Measurements from ENCODE around the gene COL7A1.

COL7A1 gene

DNA sequence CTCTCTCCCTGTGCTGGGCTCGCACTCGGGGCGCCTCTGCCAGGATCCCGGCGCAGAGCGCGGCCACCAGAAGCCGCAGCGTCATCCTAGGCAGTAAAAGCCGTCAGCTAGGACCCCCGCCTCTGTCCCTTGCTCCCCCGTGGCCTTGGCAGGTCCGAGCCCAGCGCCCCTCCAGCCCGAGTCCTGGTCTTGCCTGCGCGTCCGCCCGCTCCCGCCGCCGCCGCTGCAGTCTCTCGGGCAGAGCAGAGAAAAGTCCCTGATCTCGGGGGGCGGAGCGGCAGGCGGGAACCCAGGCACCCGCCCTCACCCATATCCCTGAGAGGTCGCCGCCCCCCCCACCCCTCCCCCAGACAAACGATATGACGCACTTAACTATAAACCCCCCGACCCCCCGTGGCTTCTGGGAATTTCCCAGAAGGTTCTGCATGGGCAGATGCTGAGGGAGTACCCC, at the start of gene COL7A1:
COL7A1 (minus strand) TSS at position 255 of the 451 bp plus-strand sequence; CDS start at position 85, 170 bp downstream.
- DNase-seq (ENCODE audit: low read depth in 2 of 2), result no peak

DNA sequence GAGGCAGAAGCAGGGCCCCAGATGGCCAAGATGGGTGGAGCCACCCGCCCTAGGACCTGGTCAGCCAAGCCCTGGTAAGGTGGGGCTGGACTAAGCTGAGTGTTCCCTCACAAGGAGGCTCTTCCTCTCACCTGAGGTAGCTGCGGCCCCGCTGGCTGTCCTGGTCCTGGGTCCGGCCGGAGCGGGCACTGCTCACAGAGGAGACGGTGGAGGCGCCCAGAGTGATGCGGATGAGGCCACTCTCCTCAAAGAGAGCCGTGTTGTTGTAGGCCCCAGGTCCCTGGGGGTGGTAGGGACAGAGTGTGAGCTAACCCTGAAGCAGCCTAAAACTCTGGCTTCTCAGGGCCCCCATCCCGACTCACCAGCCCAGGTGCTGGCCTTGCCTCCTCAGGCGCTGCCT, 47.5 kb upstream of the COL7A1 start:
- no peak for DNase-seq (ENCODE audit: low read depth in 2 of 2)

DNA sequence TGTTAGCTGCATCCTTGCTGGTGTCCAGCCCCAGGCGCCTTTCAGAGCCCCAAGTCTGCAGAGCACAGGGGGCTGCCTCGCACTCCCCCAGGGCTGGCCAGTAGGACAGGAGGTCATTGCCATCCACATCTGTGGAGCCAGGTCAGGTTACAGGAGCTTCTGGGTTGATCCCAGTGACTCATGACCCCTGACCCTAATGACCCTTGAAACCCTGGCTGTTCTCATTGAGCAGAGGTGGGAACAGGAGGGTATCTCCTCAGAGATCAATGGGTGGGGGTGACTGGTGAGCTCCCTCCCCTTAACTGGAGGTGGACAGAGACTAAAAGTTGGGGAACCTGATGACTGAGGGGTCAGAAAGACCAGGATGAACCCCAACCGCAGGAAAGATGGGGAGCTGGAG, 46.3 kb upstream of the COL7A1 start:
- DNase-seq (ENCODE audit: low read depth in 2 of 2), result no peak

DNA sequence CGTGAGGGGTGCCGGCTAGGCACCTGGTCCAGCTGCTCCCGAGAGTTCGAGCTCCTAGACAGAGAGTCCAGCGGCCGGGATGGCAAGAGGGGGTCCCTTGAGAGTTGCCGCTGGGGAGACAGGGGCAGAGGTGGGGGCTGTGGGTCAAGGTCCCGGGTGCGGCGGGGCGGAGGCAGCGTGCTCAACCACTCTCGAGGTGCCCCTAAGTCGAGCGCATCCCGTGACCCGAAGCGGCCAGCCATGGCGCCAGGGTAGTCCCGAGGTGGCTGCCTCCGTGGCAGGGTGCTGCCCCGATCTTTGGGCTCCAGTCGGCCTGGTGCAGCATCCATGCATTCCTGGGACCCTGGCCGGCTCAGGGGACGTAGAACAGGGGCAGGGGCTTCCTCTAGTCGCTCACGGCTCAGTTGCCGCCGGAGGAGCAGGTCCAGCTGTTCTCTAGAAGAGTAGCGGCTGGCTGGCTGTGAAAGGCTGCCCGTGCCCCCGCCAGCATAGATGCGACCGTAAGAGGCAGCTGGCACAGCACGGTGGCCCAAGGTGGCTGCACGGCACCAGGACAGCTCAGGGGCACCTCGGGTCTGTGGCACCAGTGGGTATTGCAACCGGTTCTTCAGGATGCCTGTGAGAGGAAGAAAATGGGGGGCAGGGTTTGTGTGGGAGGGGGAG, 44.9 kb upstream of the COL7A1 start:
- no peak for DNase-seq (ENCODE audit: low read depth in 2 of 2)

DNA sequence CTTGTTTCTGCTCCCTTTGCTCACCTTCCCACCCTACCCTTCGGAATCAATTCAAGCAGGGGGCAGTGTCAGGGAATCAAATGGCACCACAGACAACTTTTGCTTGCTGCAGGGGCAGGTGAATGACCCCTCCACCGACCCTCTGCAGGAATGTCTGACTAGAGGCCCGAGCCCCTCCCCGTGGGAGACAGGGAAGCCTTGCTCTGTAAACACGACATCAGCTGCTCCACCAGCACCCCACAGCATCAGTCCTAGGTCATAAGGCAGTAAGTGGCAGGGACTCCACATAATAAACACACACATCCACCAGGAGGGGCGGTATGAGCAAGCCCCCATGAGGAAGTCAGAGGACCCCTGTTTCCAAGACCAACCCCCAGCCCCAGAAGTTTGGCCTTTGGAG, 42.2 kb upstream of the COL7A1 start:
- DNase-seq (ENCODE audit: low read depth in 2 of 2), result no peak

DNA sequence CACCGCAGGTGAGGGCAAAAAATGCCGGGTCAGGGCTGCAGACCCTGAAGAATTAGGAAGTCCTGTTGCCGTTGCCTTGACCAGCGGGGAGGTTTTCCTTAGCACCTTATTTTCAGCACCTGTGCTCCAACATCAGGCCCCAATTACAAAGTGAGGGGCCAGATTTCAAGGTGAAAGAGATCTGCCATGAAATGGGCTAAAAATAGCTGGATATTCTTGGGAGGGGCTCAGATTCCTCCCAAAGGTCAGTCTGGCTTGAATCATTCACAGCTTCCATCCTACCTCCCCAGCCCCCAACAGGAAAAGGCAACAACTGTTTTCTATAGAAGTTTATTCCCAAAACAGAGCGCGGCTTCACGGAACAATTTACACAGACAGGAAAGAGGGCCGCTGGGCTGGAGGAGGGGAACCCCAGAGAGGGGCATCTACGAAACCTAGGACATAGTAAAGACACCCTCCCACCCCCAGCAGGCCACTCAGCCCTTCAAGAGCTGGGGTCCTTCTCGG, 41.1 kb upstream of the COL7A1 start:
- DNase-seq (ENCODE audit: low read depth in 2 of 2), result no peak

DNA sequence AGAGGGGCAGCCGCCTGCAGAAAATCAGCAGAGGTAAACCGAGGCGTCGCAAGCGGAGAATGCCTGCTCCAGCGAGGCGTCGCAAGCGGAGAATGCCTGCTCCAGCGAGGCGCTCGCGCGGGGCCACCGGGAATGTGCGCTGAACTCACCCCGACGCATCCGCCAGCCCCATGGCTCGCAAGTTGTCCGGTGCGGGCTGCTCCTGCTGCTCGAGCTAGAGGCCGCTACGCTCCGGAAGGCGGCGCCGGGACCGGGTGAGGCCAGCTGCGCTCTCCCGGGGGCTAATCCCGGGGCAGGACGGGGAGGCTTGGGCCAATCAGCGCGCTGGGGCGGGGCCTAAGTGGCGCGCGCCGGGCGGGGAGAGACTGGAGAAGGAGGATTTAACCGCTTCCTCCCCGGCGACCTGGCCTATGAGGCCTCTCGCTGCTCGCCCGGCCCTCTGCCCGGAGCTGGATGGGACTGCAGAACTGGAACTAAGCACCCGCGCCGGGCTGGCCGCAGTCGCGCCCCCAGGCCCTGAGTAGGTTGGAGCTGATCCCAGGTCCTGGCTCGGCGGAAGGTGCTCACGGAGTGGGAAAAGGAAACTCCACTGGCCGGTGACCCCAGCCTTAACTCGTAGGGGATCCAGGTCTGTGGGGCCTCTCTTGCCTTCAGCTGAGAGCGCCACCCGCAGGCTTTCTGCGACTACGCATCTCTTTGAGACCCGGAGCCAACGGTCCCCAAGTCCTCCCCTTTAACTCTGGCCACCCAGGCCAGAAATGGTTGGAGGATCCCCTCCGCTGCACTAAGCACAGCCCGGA, 40.3 kb upstream of the COL7A1 start, which contains the start of gene SLC26A6:
SLC26A6 (minus strand) TSS at position 240 of the 800 bp plus-strand sequence; CDS start at position 172, 68 bp downstream.
- DNase-seq (ENCODE audit: low read depth in 2 of 2), result peak; percentile 78 to 87

DNA sequence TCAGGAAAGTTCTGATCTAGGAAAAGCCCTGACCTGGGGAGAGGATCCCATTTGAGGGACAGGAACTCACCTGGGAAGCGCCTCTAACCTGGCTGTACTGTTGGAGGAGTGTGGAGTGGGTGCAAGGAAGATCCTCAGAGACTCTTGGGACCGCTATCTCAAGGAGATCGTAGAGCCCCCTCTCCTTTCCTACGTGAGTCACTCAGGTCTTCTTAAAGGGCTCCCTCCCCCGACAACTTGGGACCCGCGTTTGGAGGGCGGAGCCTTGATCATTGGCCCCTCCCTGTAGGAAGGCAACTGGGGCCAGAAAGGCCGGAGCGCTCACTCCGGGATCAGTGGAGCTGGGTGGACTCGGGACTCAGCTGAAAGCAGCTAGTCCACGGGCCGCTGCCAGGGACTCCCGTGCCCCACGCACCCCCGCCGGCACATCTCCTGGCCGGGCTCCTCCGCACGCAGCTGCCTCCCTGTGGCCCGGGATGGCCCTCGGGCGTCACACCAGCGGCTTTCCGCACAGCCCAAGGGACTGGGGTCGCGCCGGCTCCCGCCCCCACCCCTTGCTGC, 39.6 kb upstream of the COL7A1 start:
- DNase-seq (ENCODE audit: low read depth in 2 of 2), result peak; percentile 30 to 46

DNA sequence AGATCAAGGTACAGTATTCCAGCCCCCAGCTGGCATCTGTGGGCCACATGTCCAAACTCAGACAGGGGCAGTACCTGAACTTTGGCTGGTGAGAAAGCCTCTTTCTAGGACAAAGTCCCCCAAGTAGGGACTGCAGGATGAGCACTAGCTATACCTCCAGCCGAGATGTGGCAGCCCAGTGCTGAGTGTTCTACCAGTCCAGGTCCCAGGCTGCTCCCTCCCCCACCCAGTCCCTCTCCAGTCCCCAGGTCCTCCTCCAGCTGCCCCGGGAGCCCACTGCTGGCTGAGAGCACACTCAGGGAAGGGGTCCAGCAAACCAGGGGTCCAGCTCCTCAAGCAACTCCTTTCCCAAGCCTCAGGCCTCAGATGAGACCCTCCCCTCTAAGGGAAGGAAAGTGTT, 38.6 kb upstream of the COL7A1 start:
- no peak for DNase-seq (ENCODE audit: low read depth in 2 of 2)

DNA sequence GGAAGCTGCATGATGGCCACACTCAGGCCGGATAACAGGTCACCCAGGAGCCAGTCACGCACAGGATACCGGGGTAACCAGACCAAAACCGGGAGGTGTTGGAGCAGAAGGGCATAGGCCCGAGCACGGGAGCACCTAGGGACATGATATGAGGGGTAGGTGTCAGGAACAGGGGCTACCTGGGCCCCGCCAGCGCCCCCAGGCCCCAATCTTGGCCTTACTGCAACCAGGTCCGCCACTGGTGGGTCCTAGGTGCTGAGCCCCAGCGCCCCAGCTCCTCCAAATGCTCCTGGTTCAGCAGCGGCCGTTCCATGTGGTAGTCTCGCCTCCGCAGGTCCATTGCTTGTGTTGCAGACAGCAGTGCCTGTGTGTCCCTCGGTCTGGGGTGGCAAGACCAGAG, 38.1 kb upstream of the COL7A1 start:
- DNase-seq (ENCODE audit: low read depth in 2 of 2), result no peak

DNA sequence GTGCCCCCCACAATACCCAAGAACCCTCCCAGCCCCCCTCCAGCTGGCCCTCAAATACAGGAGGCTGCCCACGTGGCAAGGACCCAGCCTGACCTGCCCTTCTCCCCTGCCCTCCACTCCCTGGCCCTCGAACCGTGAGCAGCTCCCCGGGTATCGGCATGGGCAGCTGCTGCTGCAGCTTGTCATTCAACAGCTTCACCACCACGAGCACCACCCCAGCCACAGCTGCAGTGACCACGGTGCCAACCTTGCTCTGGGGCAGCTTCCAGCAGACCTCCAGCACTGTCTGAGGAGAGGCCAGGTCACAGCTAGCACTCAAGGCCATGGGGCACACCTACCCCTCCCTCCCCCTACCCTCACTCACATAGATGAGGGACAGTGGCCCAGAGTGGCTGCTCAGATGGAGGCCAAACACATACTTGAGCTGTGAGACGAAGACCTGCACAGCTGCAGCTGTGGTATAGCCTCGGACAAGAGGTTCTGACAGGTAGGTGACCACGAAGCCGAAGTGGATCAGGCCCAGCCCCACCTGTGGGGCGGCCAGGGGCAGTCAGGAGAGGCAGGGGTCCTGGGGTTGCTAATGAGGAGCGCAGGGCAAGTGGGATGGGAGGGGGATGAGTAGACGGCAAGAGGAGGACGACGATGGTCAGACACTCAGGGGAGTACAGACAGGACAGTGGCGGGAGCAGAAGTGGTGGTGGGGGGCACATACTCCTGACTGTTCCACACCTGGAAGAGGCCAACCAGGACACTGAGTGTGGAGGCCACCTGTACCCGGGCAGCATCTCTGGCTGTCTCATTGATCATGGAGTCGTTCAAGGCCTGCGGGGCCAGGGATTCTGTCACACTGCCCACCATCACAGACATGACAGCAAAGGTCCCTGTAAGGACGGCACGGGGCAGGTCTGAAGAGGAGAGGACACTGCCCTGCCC, 36.7 kb upstream of the COL7A1 start:
- no peak for DNase-seq (ENCODE audit: low read depth in 2 of 2)

DNA sequence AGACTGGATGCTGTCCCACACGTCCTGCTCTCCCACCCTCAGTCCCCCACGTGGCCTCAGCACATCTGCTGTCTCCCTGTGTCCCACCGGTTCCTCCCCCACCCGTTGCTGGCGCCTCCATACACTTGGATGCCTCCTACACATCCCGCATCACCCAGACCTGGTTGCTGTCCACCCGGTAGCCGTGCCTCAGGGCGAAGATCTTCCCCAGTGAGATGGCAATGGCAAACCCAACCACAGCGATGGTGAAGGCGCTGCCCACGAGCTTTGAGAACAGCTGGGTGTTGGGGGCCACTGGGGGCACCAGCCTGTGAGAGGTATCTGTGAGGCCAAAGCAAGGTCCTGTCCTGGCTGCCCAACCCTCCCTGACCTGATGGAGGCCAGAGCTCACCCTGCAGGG, 35.7 kb upstream of the COL7A1 start:
- DNase-seq (ENCODE audit: low read depth in 2 of 2), result no peak

DNA sequence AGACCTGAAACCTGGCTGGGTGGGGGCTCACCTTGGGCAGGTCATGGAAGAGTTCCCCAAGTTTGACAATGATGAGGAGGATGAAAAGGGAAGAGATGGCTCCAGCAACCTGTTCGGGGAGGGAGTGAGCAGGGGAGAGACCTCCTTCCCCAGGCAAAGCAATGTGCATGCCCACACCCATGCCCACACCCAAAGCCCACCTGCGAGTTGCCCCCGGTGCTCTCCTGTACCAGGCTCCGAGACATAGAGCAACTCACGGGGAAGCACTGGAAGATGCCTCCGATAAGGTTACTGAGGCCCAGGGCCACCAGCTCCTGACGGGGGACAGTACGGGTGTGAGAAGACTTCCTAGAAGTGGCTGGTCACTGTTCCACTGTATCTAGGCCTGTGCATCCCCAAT, 35.3 kb upstream of the COL7A1 start:
- DNase-seq (ENCODE audit: low read depth in 2 of 2), result no peak

DNA sequence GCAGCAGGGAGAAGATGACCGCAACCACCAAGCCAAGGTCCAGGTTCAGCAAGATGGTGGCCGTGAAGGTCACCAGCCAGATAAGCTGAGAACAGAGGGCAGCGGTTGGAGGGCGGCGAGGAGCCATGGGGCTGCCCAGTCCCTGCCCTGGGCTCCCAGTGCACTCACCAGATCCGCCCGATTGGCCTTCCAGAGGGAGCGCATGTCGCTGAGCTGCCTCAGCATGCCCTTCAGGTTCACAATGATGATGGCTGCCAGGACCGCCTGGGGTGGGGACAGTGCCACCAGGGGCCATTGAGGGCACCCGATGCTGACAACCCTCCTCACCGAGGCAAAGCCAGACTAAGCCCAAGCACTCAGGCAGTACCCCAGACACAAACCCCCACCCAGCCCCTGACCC, 34.8 kb upstream of the COL7A1 start:
- no peak for DNase-seq (ENCODE audit: low read depth in 2 of 2)

DNA sequence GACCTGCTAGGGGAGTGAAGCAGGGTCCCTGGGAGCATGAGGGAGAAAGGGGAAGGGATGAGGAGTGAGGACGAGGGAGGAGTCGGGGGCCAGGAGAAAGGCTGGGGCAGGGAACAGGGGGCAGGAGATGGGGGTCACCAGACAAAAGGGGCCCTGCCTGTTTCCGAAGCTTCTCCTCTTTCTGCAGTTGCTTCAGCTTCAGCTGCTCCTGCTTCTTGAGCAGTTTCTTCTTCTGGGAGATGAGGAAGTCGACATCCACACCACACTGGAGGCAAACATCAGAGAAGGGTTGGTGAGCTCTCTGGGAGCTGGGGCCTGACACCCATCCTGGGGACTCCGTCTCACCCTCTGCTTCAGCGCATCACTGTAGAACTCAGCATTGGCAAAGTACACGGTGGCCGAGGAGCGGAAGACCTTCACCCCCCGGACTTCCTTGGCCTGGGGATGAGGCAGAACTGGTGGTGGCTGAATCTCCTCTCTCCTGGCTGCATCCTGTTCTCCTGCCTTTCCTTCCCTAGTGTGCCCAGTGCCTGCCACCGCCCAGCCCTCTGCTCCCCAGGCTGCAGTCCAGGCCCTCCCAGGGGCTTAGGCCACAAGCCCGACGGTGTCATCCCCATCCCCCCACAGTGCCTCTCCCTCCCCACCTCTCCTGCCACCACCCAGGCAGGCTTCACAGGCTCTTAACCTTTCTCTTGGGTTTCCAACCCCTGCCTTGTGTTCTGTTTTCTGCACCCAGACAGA, 33.3 kb upstream of the COL7A1 start:
- DNase-seq (ENCODE audit: low read depth in 2 of 2), result no peak

DNA sequence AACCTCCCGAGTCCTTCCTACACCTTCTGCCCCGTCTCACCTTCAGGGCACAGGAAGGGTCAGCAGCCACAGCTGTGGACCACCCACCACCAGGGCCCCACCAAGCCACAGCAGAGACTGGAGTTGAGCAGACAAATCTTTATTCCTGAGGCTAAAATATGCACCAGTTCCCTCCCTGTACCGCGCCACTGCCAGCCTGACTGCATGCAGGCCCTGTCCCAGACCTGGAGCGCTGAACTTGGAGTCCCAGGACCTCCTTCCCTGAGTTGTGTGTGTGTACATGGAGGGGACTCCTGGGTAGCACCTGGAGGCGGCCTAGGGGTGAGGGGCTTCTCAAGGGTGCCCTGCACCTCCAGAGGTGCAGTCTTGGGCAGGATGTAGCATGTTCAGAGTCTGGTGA, 30.5 kb upstream of the COL7A1 start:
- no peak for DNase-seq (ENCODE audit: low read depth in 2 of 2)

DNA sequence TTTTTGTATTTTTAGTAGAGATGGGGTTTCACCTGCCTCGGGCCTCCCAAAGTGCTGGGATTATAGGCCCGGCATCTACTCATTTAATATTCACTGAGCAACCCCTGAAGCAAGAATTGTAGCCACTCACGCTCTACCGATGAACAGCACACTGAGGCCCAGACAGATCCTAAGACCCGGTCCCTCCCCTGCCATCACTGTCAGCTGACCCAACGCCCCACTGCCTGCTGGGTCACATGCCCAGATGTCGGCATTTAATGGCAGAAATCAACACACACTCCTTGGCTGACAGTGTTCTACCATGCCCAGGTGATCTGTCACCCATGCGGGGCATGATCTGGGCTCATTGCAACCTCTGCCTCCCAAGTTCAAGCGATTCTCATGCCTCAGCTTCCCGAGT, 29.6 kb upstream of the COL7A1 start:
- no peak for DNase-seq (ENCODE audit: low read depth in 2 of 2)

DNA sequence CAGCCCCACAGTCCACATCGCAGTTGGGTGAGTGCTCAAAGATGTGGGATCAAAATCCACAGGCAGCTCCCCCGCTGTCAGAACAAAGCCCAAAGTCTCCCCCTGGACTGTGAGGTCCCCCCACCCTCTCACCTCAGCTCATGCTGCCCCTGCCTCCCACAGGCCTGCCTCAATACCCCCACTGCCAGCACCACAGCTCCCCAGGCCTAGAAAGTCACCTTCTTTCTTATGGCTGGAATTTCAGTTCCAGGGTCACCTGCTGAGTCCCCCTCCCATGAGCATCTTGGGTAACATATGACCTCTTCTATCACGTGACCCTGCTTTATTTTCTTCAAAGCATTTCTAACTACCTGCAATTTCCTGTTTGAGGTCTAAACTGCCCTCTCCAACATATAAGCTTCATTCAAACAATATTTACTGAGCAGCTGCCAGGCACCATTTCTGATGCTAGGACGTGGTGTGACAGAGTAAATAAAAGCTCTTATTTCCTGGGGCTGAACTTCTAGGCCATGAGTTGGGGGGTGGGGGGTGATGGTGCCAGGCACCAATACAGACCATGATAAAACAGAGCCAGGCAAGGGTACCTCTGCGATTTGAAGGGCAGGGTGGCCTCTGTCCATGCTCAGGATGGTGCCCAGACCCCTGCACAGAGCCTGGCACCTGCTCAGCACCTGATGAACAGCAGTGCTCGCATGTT, 28.9 kb upstream of the COL7A1 start:
- DNase-seq (ENCODE audit: low read depth in 2 of 2), result no peak

DNA sequence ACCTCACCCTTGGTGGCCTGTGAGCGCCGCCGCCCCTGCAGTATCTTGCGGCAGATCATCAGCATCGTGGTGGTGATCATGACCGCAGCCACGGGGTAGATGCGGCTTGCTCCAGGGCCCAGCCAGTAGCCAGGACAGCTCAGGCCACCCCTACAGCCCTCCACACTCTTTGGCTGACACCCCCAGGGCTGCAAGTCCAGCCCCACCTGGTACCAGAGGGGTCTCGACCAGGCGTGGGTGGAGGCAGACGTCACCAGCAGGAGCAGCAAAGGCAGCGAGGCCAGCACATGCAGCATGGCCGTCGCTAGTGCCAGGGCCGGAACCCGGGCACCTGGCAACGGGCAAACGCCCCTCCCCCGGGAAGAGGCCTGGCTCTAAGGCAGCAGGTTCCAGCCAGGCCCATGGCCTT, 26.3 kb upstream of the COL7A1 start, which contains the start of gene TMEM89:
TMEM89 (minus strand) TSS at position 309 of the 409 bp plus-strand sequence; CDS start at position 296, 13 bp downstream.
- DNase-seq (ENCODE audit: low read depth in 2 of 2), result no peak
